CD8-positive, alpha-beta memory T cell (primary cell): ENCODE data around the gene GPR35. TPM values are rescaled to one million over a fixed set of nuclear protein-coding genes. Genes with fewer than 3 reads are reported as not detected.
"Not testable (repeated sequence)": the region's sequence is repeated elsewhere in the genome, so short reads cannot be mapped to it uniquely, and the experiment has no call there.

Experiments
- CTCF ChIA-PET: fragments of 350-600 bp; sonication (Branson Sonifier 250); formaldehyde crosslinking; loops from one replicate; lab custom pipeline; 2021; ENCODE audit warnings: antibody characterized with exemption; lab: Charles Lee
- POLR2A ChIA-PET: fragments of 350-600 bp; sonication (Branson Sonifier 250); formaldehyde crosslinking; loops from one replicate; lab custom pipeline; 2021; ENCODE audit warnings: antibody characterized with exemption; lab: Charles Lee
- DNase-seq, 5 donors: peaks; one replicate each; pipeline versions ENCODE4 v3.0.0 to v3.0.0-alpha.2; 2020 to 2022; ENCODE audit warnings: mixed read lengths in 1 of 5
- H3K27ac ChIP-seq: one replicate; pipeline ENCODE4 v1.7.0; 2013; ENCODE audit warnings: low read depth, mild to moderate bottlenecking, low read length, moderate library complexity
- H3K27me3 ChIP-seq: 2 replicates; pipeline ENCODE4 v1.7.0; 2013; ENCODE audit warnings: low read length, mild to moderate bottlenecking; ENCODE audit not compliant: insufficient read depth, poor library complexity, severe bottlenecking
- H3K36me3 ChIP-seq: 2 replicates; pipeline ENCODE4 v1.7.0; 2013; ENCODE audit warnings: mild to moderate bottlenecking, low read length, moderate library complexity; ENCODE audit not compliant: insufficient read depth
- H3K4me1 ChIP-seq: 2 replicates; pipeline ENCODE4 v1.7.0; 2013; ENCODE audit warnings: mild to moderate bottlenecking, low read length, moderate library complexity; ENCODE audit not compliant: insufficient read depth
- H3K4me3 ChIP-seq: 2 replicates; pipeline ENCODE4 v1.7.0; 2013; ENCODE audit warnings: mild to moderate bottlenecking, low read length
- H3K9me3 ChIP-seq: 2 replicates; pipeline ENCODE4 v1.7.0; 2013; ENCODE audit warnings: mild to moderate bottlenecking, low read length
- H3K27ac Mint-ChIP-seq, 8 donors: one replicate each; pipeline ENCODE4 v1.8.0; 2020 to 2021; ENCODE audit warnings: mixed read lengths in 8 of 8, mild to moderate bottlenecking in 6 of 8, inconsistent platforms in 3 of 8, moderate library complexity in 3 of 8
- H3K27me3 Mint-ChIP-seq, 2 donors: one replicate each; pipeline ENCODE4 v1.8.0; 2020 to 2021; ENCODE audit warnings: mixed read lengths in 2 of 2, mild to moderate bottlenecking in 1 of 2, moderate library complexity in 1 of 2
- H3K36me3 Mint-ChIP-seq, 3 donors: one replicate each; pipeline ENCODE4 v1.8.0; 2020 to 2021; ENCODE audit warnings: mixed read lengths in 3 of 3, inconsistent platforms in 1 of 3, mild to moderate bottlenecking in 1 of 3
- H3K4me1 Mint-ChIP-seq, 3 donors: one replicate each; pipeline ENCODE4 v1.8.0; 2020 to 2021; ENCODE audit warnings: mixed read lengths in 3 of 3, inconsistent platforms in 1 of 3, mild to moderate bottlenecking in 1 of 3
- H3K4me3 Mint-ChIP-seq, 7 donors: one replicate each; pipeline ENCODE4 v1.8.0; 2020 to 2021; ENCODE audit warnings: mixed read lengths in 7 of 7, mild to moderate bottlenecking in 6 of 7, moderate library complexity in 4 of 7, inconsistent platforms in 2 of 7
- H3K9me3 Mint-ChIP-seq, 5 donors: one replicate each; pipeline ENCODE4 v1.8.0; 2020 to 2022; ENCODE audit warnings: mixed read lengths in 5 of 5, mild to moderate bottlenecking in 3 of 5, moderate library complexity in 2 of 5, inconsistent platforms in 1 of 5
- polyA plus RNA-seq: library from polyadenylated mRNA; unstranded; fragments of 300-500 nt; fragmentation: Illumina TruSeq; gene quantifications from one replicate; pipeline ENCODE4 v1.2.3, GENCODE V29; 2021
- total RNA-seq, 2 experiments: library from RNA; stranded (reverse); gene quantifications; one replicate each; pipeline ENCODE4 v1.2.3, GENCODE V29; 2021

Gene GPR35
- total and polyA plus RNA-seq, 3 experiments from 2014 or later, result 1.9 to 9.0 (median 8.4) TPM

DNA sequence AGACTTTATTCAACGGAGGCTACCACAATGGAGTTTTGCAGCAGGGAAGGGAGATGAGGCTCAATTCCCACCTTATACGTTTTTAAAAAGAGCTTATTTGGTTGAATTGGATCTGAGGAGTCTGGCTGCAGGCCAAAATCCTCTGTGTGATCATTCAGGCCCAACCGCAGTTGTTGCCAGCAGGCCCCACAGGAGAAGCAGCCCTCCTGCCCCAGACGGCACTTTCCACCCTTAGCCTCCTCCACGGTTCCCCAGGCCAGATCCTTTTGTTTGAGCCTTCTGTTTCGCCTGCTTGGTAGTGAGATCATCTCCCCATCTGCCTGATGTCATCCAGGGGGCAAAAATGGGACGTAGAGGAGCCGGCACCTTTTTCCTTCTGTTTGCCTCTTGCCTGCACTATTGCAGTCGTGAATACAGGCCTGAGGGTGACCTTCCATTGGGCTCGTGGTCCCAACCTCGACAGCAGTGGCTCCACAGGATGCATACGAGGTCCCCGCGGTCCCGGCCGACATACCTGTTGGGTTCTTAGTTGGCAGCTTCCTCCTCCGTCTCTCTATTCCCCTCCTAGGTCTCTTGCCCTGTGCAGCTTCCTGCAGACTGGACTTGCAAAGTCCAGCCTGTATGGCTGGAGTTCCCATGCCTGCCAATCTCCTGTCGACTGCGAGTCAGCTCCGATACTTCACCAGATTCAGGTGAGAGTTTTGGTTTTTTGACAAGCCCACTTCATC is 9.3 kb upstream of the GPR35 start:
- H3K27me3 ChIP-seq, result no peaks in the 10 kb centered on the region
- H3K36me3 ChIP-seq, result no peaks in the 10 kb centered on the region
- no peak overlapping the region for H3K27ac ChIP-seq
- DNase-seq, result peak in 1 of 5 donors; percentile 18
- Mint-ChIP-seq H3K4me1 (peaks cover 8 to 16% (median 11%) of the 10 kb centered on the region in 3 donors), H3K27me3 (peaks cover 0 to 1% of the 10 kb centered on the region in 2 donors), H3K36me3 (peaks cover 5 to 23% (median 12%) of the 10 kb centered on the region in 3 donors), H3K9me3 (peaks cover 2 to 8% (median 3%) of the 10 kb centered on the region in 5 donors), H3K4me3 (no peak overlapping the region), H3K27ac (no peak overlapping the region)
- no peaks in the 10 kb centered on the region for H3K9me3 ChIP-seq
- peaks cover 30% of the 10 kb centered on the region for H3K4me1 ChIP-seq
- H3K4me3 ChIP-seq, result no peak overlapping the region
- ChIA-PET POLR2A (no interaction called here), CTCF (no interaction called here)

DNA sequence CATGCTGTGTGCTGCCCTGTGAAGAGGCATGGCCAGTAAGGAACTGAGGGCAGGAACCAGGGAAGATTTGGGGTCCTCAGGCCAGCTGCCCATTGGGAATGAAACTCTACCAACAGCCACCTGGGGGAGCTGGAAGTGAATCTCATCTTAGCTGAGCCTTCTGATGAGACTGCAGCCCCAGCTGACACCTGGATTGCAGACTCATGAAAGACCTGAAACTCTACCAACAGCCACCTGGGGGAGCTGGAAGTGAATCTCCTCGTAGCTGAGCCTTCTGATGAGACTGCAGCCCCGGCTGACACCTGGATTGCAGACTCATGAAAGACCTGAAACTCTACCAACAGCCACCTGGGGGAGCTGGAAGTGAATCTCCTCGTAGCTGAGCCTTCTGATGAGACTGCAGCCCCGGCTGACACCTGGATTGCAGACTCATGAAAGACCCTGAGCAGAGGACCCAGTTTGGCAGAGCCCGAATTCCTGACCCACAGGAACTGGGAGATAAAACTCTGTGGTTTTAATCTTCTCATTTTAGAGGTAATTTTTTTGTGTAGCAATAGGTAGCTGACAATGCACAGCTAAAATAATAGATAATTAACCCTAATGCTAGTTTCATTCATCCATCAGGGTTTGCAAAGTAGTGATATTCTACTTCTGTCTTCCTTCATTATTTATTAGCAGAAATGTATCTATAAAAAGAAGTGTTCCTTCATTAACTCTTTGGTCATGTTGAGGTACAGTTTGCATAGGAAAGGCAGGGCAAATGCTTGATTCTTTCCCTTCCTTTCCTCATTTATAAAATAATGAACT is 8.2 kb upstream of the GPR35 start:
- Mint-ChIP-seq H3K27ac (peak overlapping the region in 1 of 8 donors; percentile 43), H3K36me3 (peaks cover 3 to 15% (median 7%) of the 10 kb centered on the region in 3 donors), H3K4me1 (peaks cover 10 to 19% (median 17%) of the 10 kb centered on the region in 3 donors)
- H3K36me3 ChIP-seq, H3K27me3 ChIP-seq, CTCF ChIA-PET, POLR2A ChIA-PET, H3K27ac ChIP-seq, H3K27me3 Mint-ChIP-seq, H3K9me3 Mint-ChIP-seq, H3K4me3 ChIP-seq, H3K4me3 Mint-ChIP-seq, H3K9me3 ChIP-seq: not testable (repeated sequence)
- DNase-seq, result peak in 1 of 5 donors; percentile 10
- H3K4me1 ChIP-seq, result peaks cover 28% of the 10 kb centered on the region

DNA sequence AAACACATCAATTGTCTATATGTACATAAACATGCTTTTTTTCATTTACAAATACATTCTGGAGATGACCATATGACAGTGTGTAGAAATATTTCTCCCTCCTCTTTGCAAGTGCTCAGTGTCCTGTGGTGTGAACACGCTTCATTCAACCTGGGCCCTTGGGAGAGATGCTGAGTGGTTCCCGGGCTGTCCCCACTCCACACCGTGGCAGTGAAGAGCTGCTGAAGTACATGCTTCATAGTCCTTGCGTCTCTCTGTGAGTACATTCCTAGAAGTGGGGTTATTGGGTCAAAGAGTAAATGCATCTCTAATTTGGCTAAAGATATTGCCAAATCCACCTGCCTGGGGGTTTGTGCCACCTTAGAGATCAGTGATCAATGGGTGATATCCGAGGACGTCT is 6.5 kb upstream of the GPR35 start:
- no peak for DNase-seq
- Mint-ChIP-seq H3K36me3 (peaks cover 3 to 15% (median 7%) of the 10 kb centered on the region in 3 donors), H3K4me3 (no peak overlapping the region), H3K4me1 (peaks cover 20 to 33% (median 26%) of the 10 kb centered on the region in 3 donors), H3K9me3 (peaks cover 2 to 8% (median 3%) of the 10 kb centered on the region in 5 donors), H3K27me3 (no peaks in the 10 kb centered on the region), H3K27ac (peak overlapping the region in 3 of 8 donors; percentile 38 to 61 (median 48))
- Histone ChIP-seq H3K9me3 (no peaks in the 10 kb centered on the region), H3K27ac (no peak overlapping the region), H3K4me1 (peaks cover 33% of the 10 kb centered on the region), H3K4me3 (no peak overlapping the region), H3K36me3 (no peaks in the 10 kb centered on the region), H3K27me3 (no peaks in the 10 kb centered on the region)
- POLR2A ChIA-PET, result no interaction called here
- CTCF ChIA-PET, result no interaction called here

DNA sequence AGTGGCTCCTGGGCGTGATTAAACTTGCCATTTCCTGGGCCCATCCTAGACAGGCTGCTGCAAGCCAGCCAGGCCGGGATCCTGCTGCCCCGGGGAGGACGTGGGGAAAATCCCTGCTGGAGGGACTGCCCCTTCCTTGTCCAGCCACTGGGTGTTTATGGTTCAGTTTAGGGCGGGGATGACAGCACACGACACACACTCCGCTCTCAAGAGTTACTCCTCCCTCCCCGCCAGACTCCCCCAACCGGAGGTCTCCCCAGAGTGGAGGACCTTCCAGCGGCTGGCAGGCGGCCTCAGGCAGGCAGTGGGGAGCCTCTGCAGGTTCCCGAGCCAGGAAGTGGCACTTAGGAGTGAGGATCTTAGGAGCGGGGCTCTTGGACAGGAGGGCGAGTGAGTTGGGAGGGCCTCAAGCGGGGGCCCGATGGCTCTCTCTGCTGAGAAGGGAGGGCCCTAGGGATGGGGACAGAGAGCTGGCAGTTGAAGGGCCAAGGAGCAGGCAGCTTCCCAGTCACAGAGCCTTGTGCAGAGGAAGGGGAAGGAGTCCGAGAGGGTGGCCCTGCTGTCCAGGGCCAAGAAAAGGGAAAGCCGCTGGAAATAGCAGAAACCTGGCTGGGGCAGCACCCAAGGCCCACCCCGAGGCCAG is 5.7 kb upstream of the GPR35 start:
- H3K27ac ChIP-seq, result no peak overlapping the region
- POLR2A ChIA-PET, result interaction anchor here (2.7 kb wide), 1 partner anchor 54 kb away, joined by 13 read pairs; no protein-coding TSS in a partner anchor
- no peaks in the 10 kb centered on the region for H3K27me3 Mint-ChIP-seq

DNA sequence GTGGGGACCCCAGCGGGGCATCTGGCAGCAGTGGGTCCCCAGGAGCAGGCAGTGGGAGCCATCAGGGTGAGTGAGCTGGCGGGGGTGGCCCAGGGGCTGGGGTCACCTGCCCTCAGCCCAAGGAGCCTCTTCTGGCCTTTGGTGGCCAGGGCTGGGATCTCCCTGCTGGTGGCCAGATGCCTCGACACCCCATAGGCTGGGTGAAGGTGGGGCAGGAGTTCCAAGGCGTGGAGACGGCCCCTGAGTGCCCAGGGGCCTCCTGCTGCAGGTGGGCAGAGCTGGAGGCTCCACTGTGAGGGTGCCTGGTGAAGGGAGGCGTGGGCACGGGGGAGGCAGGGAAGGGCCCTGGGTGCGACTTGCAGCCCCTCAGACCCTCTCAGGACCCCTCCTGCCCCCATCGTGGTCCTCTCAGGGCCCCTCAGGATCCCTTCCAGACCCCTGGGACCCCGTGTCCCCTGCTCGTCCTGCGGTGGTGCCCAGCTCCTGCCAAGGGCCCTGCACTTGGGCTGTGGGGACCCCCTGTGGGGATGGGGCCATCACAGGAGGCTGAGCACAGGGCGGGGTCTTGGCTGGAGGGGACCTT is 5.0 kb upstream of the GPR35 start:
- no peak overlapping the region for H3K4me3 Mint-ChIP-seq
- H3K9me3 Mint-ChIP-seq, result peaks cover 2 to 8% (median 3%) of the 10 kb centered on the region in 5 donors
- peak in 1 of 5 donors; percentile 44 for DNase-seq
- H3K27ac ChIP-seq, result no peak overlapping the region
- H3K4me1 Mint-ChIP-seq, result peaks cover 27 to 47% (median 38%) of the 10 kb centered on the region in 3 donors
- ChIA-PET CTCF (interaction anchor here (1.7 kb wide), 1 partner anchor 40 kb away, joined by 8 read pairs; no protein-coding TSS in a partner anchor), POLR2A (interaction anchor here (2.7 kb wide), 2 partner anchors 34 to 54 kb away, joined by 13 to 22 read pairs; partner anchors contain the start of gene CAPN10)
- H3K4me1 ChIP-seq, result peaks cover 48% of the 10 kb centered on the region
- peaks cover 3 to 15% (median 7%) of the 10 kb centered on the region in 3 donors for H3K36me3 Mint-ChIP-seq
- no peak overlapping the region for H3K4me3 ChIP-seq
- no peaks in the 10 kb centered on the region for H3K27me3 Mint-ChIP-seq
- no peaks in the 10 kb centered on the region for H3K36me3 ChIP-seq
- no peaks in the 10 kb centered on the region for H3K27me3 ChIP-seq
- no peaks in the 10 kb centered on the region for H3K9me3 ChIP-seq
- peak overlapping the region in 3 of 8 donors; percentile 91 to 98 (median 92) for H3K27ac Mint-ChIP-seq

More for the DNA sequence above, 5.7 kb upstream of the GPR35 start:
- H3K36me3 Mint-ChIP-seq, result peaks cover 3 to 15% (median 7%) of the 10 kb centered on the region in 3 donors
- H3K4me3 Mint-ChIP-seq, result peak overlapping the region in 3 of 7 donors; percentile 5 to 84 (median 38)
- peak overlapping the region in 5 of 8 donors; percentile 29 to 85 (median 55) for H3K27ac Mint-ChIP-seq
- Histone ChIP-seq H3K36me3 (no peaks in the 10 kb centered on the region), H3K27me3 (no peaks in the 10 kb centered on the region), H3K4me1 (peaks cover 42% of the 10 kb centered on the region), H3K4me3 (no peak overlapping the region), H3K9me3 (no peaks in the 10 kb centered on the region)
- peaks cover 2 to 8% (median 3%) of the 10 kb centered on the region in 5 donors for H3K9me3 Mint-ChIP-seq
- DNase-seq, result peak in 1 of 5 donors; percentile 31
- CTCF ChIA-PET, result no interaction called here
- H3K4me1 Mint-ChIP-seq, result peaks cover 21 to 41% (median 32%) of the 10 kb centered on the region in 3 donors

DNA sequence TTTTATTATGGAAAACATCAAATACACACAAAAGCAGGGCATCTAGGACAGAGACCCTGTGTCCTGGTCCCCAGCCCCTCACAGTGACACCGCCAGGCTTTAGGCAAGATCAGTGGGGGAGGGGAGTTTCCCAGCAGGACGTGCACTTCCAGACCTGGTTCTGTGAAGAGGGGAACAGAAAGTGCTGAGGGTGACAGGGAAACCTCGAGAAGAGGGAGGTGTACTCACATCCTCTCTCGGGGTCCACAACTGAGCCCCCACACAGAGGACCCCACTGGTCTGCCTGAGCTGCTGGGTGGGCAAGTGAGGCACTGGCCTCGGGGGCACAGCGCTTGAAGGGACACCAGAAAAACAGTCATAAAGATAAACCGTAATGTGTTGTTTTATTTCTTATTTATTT is 4.4 kb upstream of the GPR35 start:
- CTCF ChIA-PET, result interaction anchor here (1.2 to 2.7 kb wide), 3 partner anchors 35 to 55 kb away, joined by 6 to 24 read pairs (median 8); partner anchors contain the start of gene CAPN10
- Histone ChIP-seq H3K27ac (no peak overlapping the region), H3K9me3 (no peaks in the 10 kb centered on the region), H3K36me3 (no peaks in the 10 kb centered on the region), H3K4me1 (peaks cover 54% of the 10 kb centered on the region), H3K4me3 (no peak overlapping the region), H3K27me3 (no peaks in the 10 kb centered on the region)
- DNase-seq, result peak in 1 of 5 donors; percentile 43
- POLR2A ChIA-PET, result interaction anchor here (0.6 to 2.7 kb wide), 4 partner anchors 10 to 55 kb away, joined by 4 to 22 read pairs (median 9); partner anchors contain the start of genes CAPN10 and RNPEPL1
- Mint-ChIP-seq H3K27ac (peak overlapping the region; percentile 50 to 99 (median 95)), H3K9me3 (peaks cover 2 to 8% (median 3%) of the 10 kb centered on the region in 5 donors), H3K36me3 (peaks cover 3 to 15% (median 7%) of the 10 kb centered on the region in 3 donors), H3K4me1 (peaks cover 30 to 52% (median 39%) of the 10 kb centered on the region in 3 donors), H3K27me3 (no peaks in the 10 kb centered on the region), H3K4me3 (peak overlapping the region in 2 of 7 donors; percentile 27 to 41)

DNA sequence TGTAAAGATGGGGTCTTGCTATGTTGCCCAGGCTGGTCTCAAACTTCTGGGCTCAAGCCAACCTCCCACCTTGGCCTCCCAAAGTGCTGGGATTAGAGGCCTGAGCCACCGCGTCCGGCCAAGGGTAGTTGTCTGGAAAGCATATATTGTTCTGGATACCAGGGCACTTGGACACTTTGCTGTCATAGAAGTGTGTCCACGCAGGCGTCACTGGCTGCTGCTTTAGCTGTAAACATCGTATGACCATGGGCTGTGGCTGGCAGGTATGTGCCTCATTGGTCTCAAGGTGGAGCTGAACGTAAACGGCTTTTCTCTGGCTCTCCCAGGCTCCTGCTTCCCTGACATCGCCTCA is 3.2 kb upstream of the GPR35 start:
- ChIA-PET POLR2A (interaction anchor here (1.1 to 2.7 kb wide), 3 partner anchors 36 to 56 kb away, joined by 5 to 22 read pairs (median 13); partner anchors contain the start of genes CAPN10 and RNPEPL1), CTCF (interaction anchor here (0.9 to 2.7 kb wide), 7 partner anchors 10 to 56 kb away, joined by 3 to 24 read pairs (median 6); partner anchors contain the start of gene CAPN10)
- peak overlapping the region; percentile 17 for H3K4me3 ChIP-seq
- peaks cover 3 to 12% (median 7%) of the 10 kb centered on the region in 3 donors for H3K36me3 Mint-ChIP-seq
- peak overlapping the region in 5 of 7 donors; percentile 55 to 81 (median 79) for H3K4me3 Mint-ChIP-seq
- peaks cover 0 to 8% (median 0%) of the 10 kb centered on the region in 5 donors for H3K9me3 Mint-ChIP-seq
- no peaks in the 10 kb centered on the region for H3K27me3 ChIP-seq
- peak in 1 of 5 donors; percentile 33 for DNase-seq
- no peaks in the 10 kb centered on the region for H3K9me3 ChIP-seq
- H3K4me1 ChIP-seq, result peaks cover 66% of the 10 kb centered on the region
- H3K27ac ChIP-seq, result peak overlapping the region; percentile 10
- H3K36me3 ChIP-seq, result no peaks in the 10 kb centered on the region
- H3K27me3 Mint-ChIP-seq, result no peaks in the 10 kb centered on the region
- peak overlapping the region; percentile 85 to 99 (median 96) for H3K27ac Mint-ChIP-seq
- peaks cover 30 to 60% (median 46%) of the 10 kb centered on the region in 3 donors for H3K4me1 Mint-ChIP-seq
